Pons (tissue), 1 donor: ENCODE data around the gene TAS2R10.
"Not testable (repeated sequence)": the region's sequence is repeated elsewhere in the genome, so short reads cannot be mapped to it uniquely, and the experiment has no call there.

ENCODE experiments used
- DNase-seq: peaks from one replicate; pipeline ENCODE4 v3.0.0-alpha.2; 2016; ENCODE audit warnings: low spot score

Gene TAS2R10, protein sequence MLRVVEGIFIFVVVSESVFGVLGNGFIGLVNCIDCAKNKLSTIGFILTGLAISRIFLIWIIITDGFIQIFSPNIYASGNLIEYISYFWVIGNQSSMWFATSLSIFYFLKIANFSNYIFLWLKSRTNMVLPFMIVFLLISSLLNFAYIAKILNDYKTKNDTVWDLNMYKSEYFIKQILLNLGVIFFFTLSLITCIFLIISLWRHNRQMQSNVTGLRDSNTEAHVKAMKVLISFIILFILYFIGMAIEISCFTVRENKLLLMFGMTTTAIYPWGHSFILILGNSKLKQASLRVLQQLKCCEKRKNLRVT

DNA sequence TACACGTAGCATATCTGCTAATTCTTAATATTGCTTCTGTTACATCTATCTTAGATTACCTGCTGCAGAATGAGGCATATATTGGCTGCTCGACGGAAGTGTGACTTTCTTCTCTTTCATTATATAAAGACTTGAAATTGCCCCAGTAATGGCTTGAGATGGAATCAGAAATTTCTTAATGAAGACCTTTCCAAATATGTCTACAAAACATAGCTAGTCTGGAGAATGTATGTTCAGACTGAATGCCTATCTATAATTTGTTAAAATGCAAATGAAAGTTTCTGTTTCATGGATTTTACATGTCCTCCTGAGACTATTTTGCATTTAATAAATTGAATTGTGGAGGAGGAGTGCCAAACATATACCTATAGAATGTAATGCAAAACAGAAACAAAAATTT, at the start of gene TAS2R10:
TAS2R10 (minus strand) TSS at position 101 of the 400 bp plus-strand sequence; CDS start at position 12, 89 bp downstream.
- no peak for DNase-seq

DNA sequence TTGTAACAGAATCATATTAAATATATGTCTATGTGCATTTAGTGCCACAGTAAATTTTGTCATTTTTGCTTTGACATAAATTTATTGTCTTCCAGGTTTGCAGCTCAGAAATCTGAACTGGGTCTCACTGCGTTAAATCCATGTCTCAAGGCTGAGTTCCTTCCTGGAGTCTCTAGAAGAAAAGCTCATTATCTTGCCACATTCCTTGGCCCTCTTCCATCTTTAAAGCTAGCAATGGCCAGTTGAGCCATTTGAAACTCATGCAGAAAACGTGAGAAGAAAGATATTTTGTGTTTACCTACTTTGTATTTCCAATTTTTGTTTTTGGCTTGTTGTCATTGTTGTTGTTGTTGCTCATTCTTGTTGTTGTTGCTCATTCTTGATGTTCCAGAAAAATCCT, 47.2 kb upstream of the TAS2R10 start:
- DNase-seq, result no peak

DNA sequence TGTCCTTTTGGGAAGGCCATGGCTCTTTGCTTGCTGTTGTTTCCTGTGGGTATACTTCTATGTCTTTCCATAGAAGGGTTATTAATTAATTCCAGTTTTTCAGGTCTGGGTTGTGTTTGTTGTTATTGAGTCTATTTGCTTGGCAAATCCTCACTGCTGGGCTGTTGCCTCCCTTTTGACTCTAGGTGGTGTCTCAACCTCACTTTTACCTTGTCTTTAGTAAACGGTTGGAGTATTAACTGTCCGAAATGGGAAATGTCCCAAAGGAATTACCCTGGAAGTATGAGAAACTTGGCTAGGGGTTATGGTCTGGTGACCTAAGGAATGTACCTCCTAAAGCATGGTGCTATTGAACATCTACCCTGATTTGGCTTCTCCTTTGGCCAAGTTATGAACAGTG, 41.2 kb upstream of the TAS2R10 start:
- DNase-seq, result no peak

GRCh38 chr12:10863512-10864218, 37.5 kb upstream of the TAS2R10 start:
- no peak for DNase-seq

DNA sequence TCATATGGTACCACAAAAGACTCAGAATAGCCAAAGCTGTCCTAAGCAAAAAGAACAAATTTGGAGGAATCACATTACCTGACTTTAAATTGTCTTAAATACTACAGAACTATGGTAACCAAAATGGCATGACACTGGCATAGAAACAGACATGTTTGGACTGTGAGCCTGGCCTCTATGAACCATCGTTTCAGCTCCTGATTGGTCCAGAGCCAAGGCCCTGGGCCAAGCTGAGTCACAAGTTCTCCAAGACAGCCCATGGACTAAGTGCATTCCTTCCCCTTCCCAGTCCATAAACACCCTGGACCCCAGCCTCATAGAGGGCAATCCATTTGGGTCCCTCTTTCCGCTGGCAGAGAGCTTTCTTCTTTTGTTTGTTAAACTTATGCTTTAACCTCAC, 35.2 kb upstream of the TAS2R10 start:
- DNase-seq, result no peak

DNA sequence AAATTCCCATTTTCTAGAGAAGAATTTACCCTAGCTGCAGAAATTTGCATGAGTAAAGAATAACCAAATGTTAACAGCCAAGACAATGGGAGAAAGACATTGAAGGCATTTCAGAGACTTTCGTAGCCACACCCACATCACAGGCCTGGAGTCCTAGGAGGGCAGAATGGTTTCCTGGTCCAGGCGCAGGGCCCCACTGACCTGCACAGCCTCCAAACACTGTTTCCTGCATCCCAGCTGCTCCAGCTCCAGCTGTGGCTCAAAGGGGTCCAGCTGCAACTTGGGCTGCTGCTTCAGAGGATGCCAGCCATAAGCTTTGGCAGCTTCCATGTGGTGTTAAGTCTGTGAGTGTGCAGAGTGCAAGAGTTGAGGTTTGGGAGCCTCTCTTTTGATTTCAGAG, 29.6 kb upstream of the TAS2R10 start:
- no peak for DNase-seq

DNA sequence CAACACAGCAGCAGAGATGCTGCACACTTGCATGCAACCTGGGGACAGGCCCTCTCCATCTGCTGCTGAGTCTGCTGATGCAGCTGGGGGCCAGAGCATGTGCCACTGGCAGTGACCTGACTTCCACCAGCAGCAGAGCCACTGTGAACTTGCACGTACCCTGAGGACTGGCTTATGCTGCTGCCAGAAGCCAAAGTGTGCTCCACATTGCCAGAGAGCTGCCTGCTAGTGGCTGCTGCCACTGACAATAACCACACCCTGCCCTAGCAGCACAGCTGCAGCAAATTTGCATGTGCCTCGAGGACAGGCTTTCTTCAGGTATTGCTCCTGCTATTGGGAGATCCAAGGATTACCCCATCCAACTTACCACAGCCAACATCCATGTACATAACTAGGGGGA, 27.6 kb upstream of the TAS2R10 start:
- DNase-seq, result no peak

GRCh38 chr12:10851243-10851858, 25.2 kb upstream of the TAS2R10 start:
- no peak for DNase-seq

GRCh38 chr12:10849425-10849878, 23.3 kb upstream of the TAS2R10 start, which contains the start of gene PRR4:
PRR4 (minus strand) TSS chr12:10849475; CDS start chr12:10849437, 38 bp downstream.
- no peak for DNase-seq

- DNase-seq, result peak; percentile 5
These were observed 21.6 kb upstream of the TAS2R10 start for GRCh38 chr12:10847744-10848143.

DNA sequence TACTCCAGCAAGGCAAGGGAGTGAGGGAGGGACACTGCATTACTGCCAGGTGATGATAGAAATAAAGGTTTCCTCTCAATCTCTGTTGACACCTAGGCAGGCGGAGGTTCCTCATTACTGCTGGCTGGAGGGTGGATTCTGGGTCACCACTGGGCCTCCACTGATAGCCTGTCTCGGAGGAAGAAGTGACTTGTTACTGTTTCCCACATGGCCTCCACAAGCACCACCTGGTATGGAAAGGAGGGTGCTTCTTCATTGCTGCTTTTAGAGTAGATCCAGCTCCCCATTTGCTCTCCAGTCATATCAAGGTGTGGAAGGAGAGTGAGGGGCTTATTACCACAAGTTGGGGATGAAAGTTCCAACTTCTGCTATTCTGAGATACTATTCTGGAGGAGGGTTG, 16.7 kb upstream of the TAS2R10 start:
- DNase-seq, result no peak

DNA sequence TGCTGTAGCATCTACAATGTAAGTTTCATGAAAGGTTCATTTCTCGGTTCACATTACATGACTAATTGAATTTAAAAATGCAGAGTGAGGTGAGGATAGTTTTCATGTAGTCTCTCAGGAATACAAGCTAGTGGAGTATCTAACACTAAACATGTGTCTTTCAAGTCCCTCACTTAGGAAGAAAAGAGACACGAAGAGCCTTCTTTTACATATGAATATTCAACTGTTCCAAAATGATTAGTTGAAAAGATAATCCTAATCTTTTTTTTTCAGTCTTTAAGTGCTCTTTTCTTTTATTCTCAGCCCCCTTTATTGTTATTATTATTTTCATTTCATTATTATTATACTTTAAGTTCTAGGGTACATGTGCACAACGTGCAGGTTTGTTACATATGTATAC, 12.3 kb upstream of the TAS2R10 start:
- DNase-seq, result no peak

DNA sequence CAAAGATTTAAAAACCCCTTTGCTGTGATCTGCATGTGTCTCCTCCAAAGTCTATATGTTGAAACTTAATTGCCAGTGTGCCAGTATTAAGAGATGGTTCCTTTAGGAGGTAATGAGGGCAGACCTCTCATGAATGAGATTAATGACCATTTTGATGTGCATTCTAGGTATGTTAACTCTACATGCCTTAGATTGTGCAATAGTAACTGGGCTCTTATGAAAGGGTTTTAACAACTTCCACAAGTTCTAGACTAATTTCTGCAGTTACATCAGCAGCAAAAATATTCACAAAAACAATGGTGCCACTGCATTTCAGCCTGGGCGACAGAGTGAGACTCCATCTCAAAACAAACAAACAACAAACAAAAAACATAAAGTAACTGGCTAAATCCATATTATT, 3.8 kb upstream of the TAS2R10 start:
- no peak for DNase-seq

DNA sequence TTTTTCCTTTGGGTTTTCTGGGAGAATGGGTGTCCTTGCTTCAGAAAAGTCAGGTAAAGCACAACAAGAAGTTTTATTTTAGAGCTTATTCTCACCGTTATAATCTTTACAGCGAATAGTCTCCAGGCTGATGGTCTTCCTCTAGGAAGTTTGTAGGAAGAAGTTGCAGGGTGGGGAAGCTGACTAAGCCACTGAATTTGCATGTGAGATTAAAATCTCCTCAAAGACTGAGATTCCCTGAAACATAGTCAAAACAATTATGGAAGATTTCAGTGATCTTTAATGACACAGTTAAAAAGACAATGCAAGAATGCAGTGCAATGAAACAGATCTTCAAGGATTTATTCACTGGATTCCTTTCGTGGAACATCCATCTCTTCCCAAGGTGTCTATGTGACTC, 1.2 kb downstream of the TAS2R10 start:
- no peak for DNase-seq

DNA sequence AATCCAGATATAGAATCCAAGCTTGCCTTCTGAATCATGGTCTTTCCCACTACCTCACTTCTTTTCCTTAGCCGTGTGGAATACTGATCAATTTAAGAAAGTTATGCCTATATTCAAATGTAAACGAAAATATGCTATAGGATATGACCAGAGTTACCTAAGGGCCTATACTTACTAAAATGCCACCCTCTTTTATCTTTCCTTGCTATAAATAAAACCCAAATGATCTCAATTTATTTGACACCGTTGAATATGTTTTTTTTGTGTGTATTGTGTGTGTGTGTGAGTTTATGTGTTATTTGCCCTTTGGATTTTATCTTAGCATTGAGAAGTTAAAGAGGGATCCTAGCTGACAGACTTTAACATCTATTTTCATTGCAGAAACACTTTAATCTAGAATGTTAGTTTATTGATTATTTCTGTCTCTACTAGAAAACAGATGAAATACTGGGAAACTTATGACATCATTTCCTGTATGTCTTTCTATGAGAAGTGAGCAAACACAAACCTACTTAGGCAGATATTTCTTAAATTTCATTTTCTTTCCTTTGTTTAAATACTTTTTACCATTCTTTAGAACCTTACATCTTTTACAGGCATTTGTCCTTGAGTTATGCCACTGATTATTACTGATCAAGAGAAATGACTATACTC, 14.1 kb downstream of the TAS2R10 start:
- no peak for DNase-seq

GRCh38 chr12:10810068-10810467, 16.1 kb downstream of the TAS2R10 start, which contains the start of gene TAS2R9:
TAS2R9 (minus strand) TSS chr12:10810168; CDS start chr12:10810075, 93 bp downstream.
- no peak for DNase-seq

DNA sequence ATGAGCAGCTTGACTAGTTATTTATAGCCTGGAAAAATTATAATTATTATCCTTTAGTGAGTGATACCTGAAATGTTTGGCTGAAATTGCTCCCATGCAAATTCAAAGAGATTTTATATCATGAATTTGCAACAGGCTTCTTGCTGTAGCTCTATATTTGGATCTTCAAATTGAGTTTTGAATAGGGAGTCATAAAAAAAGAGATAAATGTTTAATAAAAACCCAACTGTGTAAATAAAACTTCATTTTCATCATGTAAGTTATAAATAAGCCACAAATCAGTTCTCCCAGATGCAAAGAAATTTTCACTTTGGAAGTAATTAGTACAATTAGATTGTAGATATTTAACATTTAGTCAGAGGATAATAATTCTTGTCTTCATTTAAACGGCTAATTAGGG, 19.0 kb downstream of the TAS2R10 start, which contains the start of gene TAS2R8:
TAS2R8 (minus strand) TSS at position 101 of the 400 bp plus-strand sequence. CDS start 306 bp downstream, outside the sequence.
- no peak for DNase-seq

- no peak for DNase-seq
These were observed 23.6 kb downstream of the TAS2R10 start, which contains the start of gene TAS2R7 for GRCh38 chr12:10802587-10802986. TAS2R7 (minus strand) TSS chr12:10802627; CDS start chr12:10802570, 57 bp downstream.

GRCh38 chr12:10801741-10802140, 24.4 kb downstream of the TAS2R10 start:
- DNase-seq, result no peak

DNA sequence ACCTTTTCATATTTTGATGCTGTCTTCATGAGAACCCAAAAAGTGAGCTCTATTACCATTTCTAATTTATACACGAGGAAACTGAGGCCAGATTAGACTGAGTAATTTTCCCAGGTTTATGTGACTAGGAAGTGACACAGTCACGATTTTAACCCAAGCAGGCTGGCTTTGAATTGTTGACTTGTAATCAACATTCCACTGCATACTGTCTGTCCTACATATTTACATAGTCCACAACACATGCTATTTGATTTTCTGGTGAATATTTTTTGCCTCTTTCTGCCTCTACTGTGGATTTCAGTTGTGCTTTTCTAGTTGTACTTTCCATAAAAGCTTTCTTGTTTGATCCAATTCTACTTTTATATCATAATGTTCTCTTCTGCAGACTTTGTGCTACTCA, 31.9 kb downstream of the TAS2R10 start:
- DNase-seq, result no peak

- DNase-seq, result not testable (repeated sequence)
These were observed 34.4 kb downstream of the TAS2R10 start for GRCh38 chr12:10791769-10792168.

- no peak for DNase-seq
These were observed 42.9 kb downstream of the TAS2R10 start for GRCh38 chr12:10783252-10783651.
